GM03348 (cell line): Measurements from ENCODE around the gene RAB11FIP3.
A peak's percentile ranks its signal among the peaks of the same experiment; 100 is the strongest.

ENCODE experiments used
- DNase-seq: peaks from one replicate; pipeline ENCODE4 v3.0.0; 2012; ENCODE audit warnings: low spot score

Gene RAB11FIP3

GRCh38 chr16:519425-519824 is 94.0 kb downstream of the RAB11FIP3 start:
- DNase-seq, result no peak

GRCh38 chr16:519841-520687 is 94.6 kb downstream of the RAB11FIP3 start:
- DNase-seq, result no peak

GRCh38 chr16:520847-521246 is 95.4 kb downstream of the RAB11FIP3 start:
- no peak for DNase-seq

GRCh38 chr16:521381-522210 is 96.1 kb downstream of the RAB11FIP3 start:
- DNase-seq, result no peak

- DNase-seq, result no peak
Measured at GRCh38 chr16:522320-523096, 97.1 kb downstream of the RAB11FIP3 start.

GRCh38 chr16:523097-523741 is 97.8 kb downstream of the RAB11FIP3 start:
- no peak for DNase-seq

GRCh38 chr16:524274-525040 is 99.0 kb downstream of the RAB11FIP3 start:
- no peak for DNase-seq

GRCh38 chr16:525123-525519 is 99.7 kb downstream of the RAB11FIP3 start:
- DNase-seq, result no peak

- DNase-seq, result peak; percentile 82
Measured at GRCh38 chr16:525520-526180, 100.2 kb downstream of the RAB11FIP3 start.

GRCh38 chr16:526181-527014 is 100.9 kb downstream of the RAB11FIP3 start:
- DNase-seq, result peak; percentile 41

GRCh38 chr16:527015-527903 is 101.8 kb downstream of the RAB11FIP3 start, which contains the start of gene CAPN15:
TSS of gene CAPN15 (plus strand) at chr16:527712. CDS start at chr16:546839, 19,127 bp downstream.
- DNase-seq, result peak; percentile 96

- peak; percentile 79 for DNase-seq
Measured at GRCh38 chr16:528111-529011, 102.9 kb downstream of the RAB11FIP3 start.

- DNase-seq, result no peak
Measured at GRCh38 chr16:529012-529575, 103.6 kb downstream of the RAB11FIP3 start.

GRCh38 chr16:530111-530817 is 104.8 kb downstream of the RAB11FIP3 start:
- no peak for DNase-seq

GRCh38 chr16:531494-532125 is 106.2 kb downstream of the RAB11FIP3 start:
- DNase-seq, result no peak
